GM12878 (cell line): ENCODE measurements around the gene RDH5. TPM values are rescaled to one million over a fixed set of nuclear protein-coding genes. Genes with fewer than 3 reads are reported as not detected.

Source experiments
- ATF3 ChIP-seq: IDR thresholded peaks from 2 replicates; pipeline ENCODE4 v1.6.1; 2011; ENCODE audit warnings: low read depth, mild to moderate bottlenecking, low read length, moderate library complexity, borderline replicate concordance; ENCODE audit errors: extremely low read depth
- BCLAF1 ChIP-seq: fragments of 450-650 bp; IDR thresholded peaks from 2 replicates; pipeline ENCODE4 v1.6.1; 2017; ENCODE audit warnings: antibody characterized with exemption, mild to moderate bottlenecking, moderate library complexity
- BHLHE40 ChIP-seq, 2 experiments: fragments of 450-650 bp in 1 of 2; IDR thresholded peaks; 2 replicates each; pipeline ENCODE4 v1.6.1; 2011 to 2017; ENCODE audit warnings: low read depth in 2 of 2, borderline replicate concordance in 1 of 2, improper control_type of control experiment in 1 of 2, low read length in 1 of 2, mild to moderate bottlenecking in 1 of 2
- EP300 ChIP-seq, 2 experiments: fragments of 150-350 bp in 1 of 2; IDR thresholded peaks; 2 replicates each; pipeline ENCODE4 v1.6.1; 2011 to 2012; ENCODE audit warnings: low read depth in 2 of 2, low read length in 2 of 2, borderline replicate concordance in 1 of 2, improper control_type of control experiment in 1 of 2, inconsistent platforms in 1 of 2; ENCODE audit not compliant: control insufficient read depth in 1 of 2
- ESRRA ChIP-seq: IDR thresholded peaks from 2 replicates; pipeline ENCODE4 v1.6.1; 2012; ENCODE audit warnings: mild to moderate bottlenecking, low read length, improper control_type of control experiment
- FOS ChIP-seq: IDR thresholded peaks from 3 replicates; pipeline ENCODE4 v1.6.1; 2011; ENCODE audit warnings: borderline replicate concordance; ENCODE audit not compliant: insufficient read length; ENCODE audit errors: extremely low read depth
- FOXK2 ChIP-seq: fragments of 450-650 bp; IDR thresholded peaks from 2 replicates; pipeline ENCODE4 v1.6.1; 2017; ENCODE audit warnings: mild to moderate bottlenecking, moderate library complexity
- IRF4 ChIP-seq: IDR thresholded peaks from 2 replicates; pipeline ENCODE4 v1.6.1; 2011; ENCODE audit warnings: low read depth, low read length
- JUNB ChIP-seq: IDR thresholded peaks from 2 replicates; pipeline ENCODE4 v1.6.1; 2016; ENCODE audit warnings: antibody characterized with exemption, mild to moderate bottlenecking
- MEF2A ChIP-seq: IDR thresholded peaks from 2 replicates; pipeline ENCODE4 v1.6.1; 2011; ENCODE audit warnings: low read depth, mild to moderate bottlenecking, low read length, moderate library complexity; ENCODE audit not compliant: insufficient read depth
- NRF1 ChIP-seq: conservative IDR thresholded peaks from 2 replicates; pipeline ENCODE4 v1.6.1; 2011; ENCODE audit warnings: mild to moderate bottlenecking, low read depth, low read length, improper control_type of control experiment
- PKNOX1 ChIP-seq: fragments of 450-650 bp; IDR thresholded peaks from 2 replicates; pipeline ENCODE4 v1.6.1; 2016; ENCODE audit warnings: mild to moderate bottlenecking
- POLR2A ChIP-seq: IDR thresholded peaks from 2 replicates; pipeline ENCODE4 v1.6.1; 2011; ENCODE audit warnings: low read depth, mild to moderate bottlenecking, low read length
- RAD51 ChIP-seq: fragments of 450-650 bp; IDR thresholded peaks from 2 replicates; pipeline ENCODE4 v1.6.1; 2016; ENCODE audit warnings: moderate library complexity, mild to moderate bottlenecking, inconsistent platforms
- RBBP5 ChIP-seq: fragments of 200-600 bp; sonication (generic); conservative IDR thresholded peaks from 2 replicates; pipeline ENCODE4 v1.6.1; 2016
- SMAD5 ChIP-seq: IDR thresholded peaks from 2 replicates; pipeline ENCODE4 v1.6.1; 2016; ENCODE audit warnings: antibody characterized with exemption, low read depth
- SMARCA5 ChIP-seq: fragments of 450-650 bp; IDR thresholded peaks from 2 replicates; pipeline ENCODE4 v1.6.1; 2017; ENCODE audit warnings: mild to moderate bottlenecking
- STAT1 ChIP-seq: fragments of 450-650 bp; conservative IDR thresholded peaks from 2 replicates; pipeline ENCODE4 v1.6.1; 2014; ENCODE audit warnings: antibody characterized with exemption, mild to moderate bottlenecking
- TCF7 ChIP-seq: IDR thresholded peaks from 2 replicates; pipeline ENCODE4 v1.6.1; 2014; ENCODE audit warnings: antibody characterized with exemption, borderline replicate concordance
- USF2 ChIP-seq: IDR thresholded peaks from 2 replicates; pipeline ENCODE4 v1.6.1; 2011; ENCODE audit warnings: low read depth, low read length, improper control_type of control experiment, borderline replicate concordance
- ZBTB11 ChIP-seq: fragments of 450-650 bp; formaldehyde crosslinking; IDR thresholded peaks from 2 replicates; pipeline ENCODE4 v1.5.0; 2022; ENCODE audit warnings: mild to moderate bottlenecking, missing genetic modification characterization
- ZNF622 ChIP-seq: fragments of 450-650 bp; IDR thresholded peaks from 2 replicates; pipeline ENCODE4 v1.6.1; 2017; ENCODE audit warnings: mild to moderate bottlenecking, inconsistent platforms
- polyA plus RNA-seq, 11 experiments: library from polyadenylated mRNA; depleted of rRNA in 4 of 11; unstranded in 6 of 11; stranded (reverse) in 5 of 11; fragments of >200 nt; fragmentation: Nextera tagmentation in 4 of 11; fragmentation: Illumina TruSeq in 1 of 11; extraction: Ambion mirVana in 4 of 11; extraction: Trizol in 1 of 11; gene quantifications; 1 replicate in 1 of 11; 2 replicates in 10 of 11; pipeline versions ENCODE4 v1.2.1 to v1.2.3, GENCODE V29; 2011 to 2016; ENCODE audit warnings: inconsistent platforms in 2 of 11, missing spikeins in 2 of 11, low read depth in 1 of 11
- total RNA-seq, 4 experiments: library from RNA; depleted of rRNA in 3 of 4; stranded (reverse); fragments of >200 nt in 3 of 4; fragmentation: Illumina TruSeq in 1 of 4; extraction: Trizol in 1 of 4; gene quantifications; 2 replicates each; pipeline versions ENCODE4 v1.2.1 to v1.2.3, GENCODE V29; 2013 to 2021

RDH5 gene
- total and polyA plus RNA-seq, 10 of the 15 experiments (the other 5 are each of a cell fraction or from before 2014, with no cell fraction given) = 2.6 to 11.6 (median 7.3) TPM

GRCh38 chr12:55715833-55716581, 4.2 kb upstream of the RDH5 start, which contains the start of gene BLOC1S1 (continued):
- TF ChIP-seq BCLAF1 = no peak
- peak; percentile 60 for TF ChIP-seq PKNOX1
- no peak for TF ChIP-seq RBBP5
- TF ChIP-seq JUNB = no peak; the same call in 1 of the 2 replicates
- peak; percentile 74 for TF ChIP-seq POLR2A
- peak; percentile 39 for TF ChIP-seq FOS
- no peak for TF ChIP-seq ZNF622
- TF ChIP-seq SMAD5 = no peak
- TF ChIP-seq EP300 (IDR thresholded peaks at IDR 0.05; ENCODE audit: borderline replicate concordance in 1 of 2, control insufficient read depth in 1 of 2, low read depth in 2 of 2, low read length in 2 of 2) = no peak
- TF ChIP-seq MEF2A = 0 out of 2 replicates have a peak, but pooled peaks have one; percentile 46
- peak; percentile 99 for TF ChIP-seq USF2
- TF ChIP-seq TCF7 = no peak
- TF ChIP-seq STAT1 = peak; percentile 88
- 0 out of 2 replicates have a peak, but pooled peaks have one; percentile 32 for TF ChIP-seq SMARCA5
- no peak for TF ChIP-seq ESRRA
- no peak for TF ChIP-seq NRF1
- TF ChIP-seq IRF4 = no peak
- TF ChIP-seq BHLHE40 (IDR thresholded peaks at IDR 0.05; ENCODE audit: borderline replicate concordance in 1 of 2, low read depth in 2 of 2, low read length in 1 of 2) = peak; percentile 93 to 99
- peak; percentile 72 for TF ChIP-seq ZBTB11 (CRISPR knock-in tag)
- TF ChIP-seq RAD51 = peak; percentile 100
- TF ChIP-seq ATF3 = peak; percentile 99
- TF ChIP-seq FOXK2 = peak; percentile 71
